Erythroblast (primary cell): ENCODE data around the gene PTS.
"Not testable (repeated sequence)": the region's sequence is repeated elsewhere in the genome, so short reads cannot be mapped to it uniquely, and the experiment has no call there.

Source experiments
- GATA1 ChIP-seq: IDR thresholded peaks from 2 replicates; pipeline ENCODE4 v1.6.1; 2011; ENCODE audit warnings: low read depth, mild to moderate bottlenecking, control low read depth, low read length, moderate library complexity
- POLR2A ChIP-seq: IDR thresholded peaks from 2 replicates; pipeline ENCODE4 v1.6.1; 2011; ENCODE audit warnings: mild to moderate bottlenecking, low read length

DNA sequence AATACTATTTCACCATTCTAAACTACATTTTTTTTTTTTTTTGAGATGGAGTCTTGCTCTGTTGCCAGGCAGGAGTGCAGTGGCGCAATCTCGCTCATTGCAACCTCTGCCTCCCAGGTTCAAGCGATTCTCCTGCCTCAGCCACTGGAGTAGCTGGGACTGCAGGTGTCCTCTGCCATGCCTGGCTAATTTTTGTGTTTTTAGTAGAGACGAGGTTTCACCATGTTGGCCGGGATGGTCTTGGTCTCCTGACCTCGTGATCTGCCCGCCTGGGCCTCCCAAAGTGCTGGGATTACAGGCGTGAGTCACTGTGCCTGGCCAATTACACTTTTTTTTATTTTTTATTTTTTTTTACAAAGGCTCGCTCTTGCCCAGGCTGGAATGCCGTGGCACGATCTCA is 31.1 kb upstream of the PTS start:
- not testable (repeated sequence) for TF ChIP-seq POLR2A, GATA1
